Measurements from ENCODE around the gene BTBD16.

Gene BTBD16

DNA sequence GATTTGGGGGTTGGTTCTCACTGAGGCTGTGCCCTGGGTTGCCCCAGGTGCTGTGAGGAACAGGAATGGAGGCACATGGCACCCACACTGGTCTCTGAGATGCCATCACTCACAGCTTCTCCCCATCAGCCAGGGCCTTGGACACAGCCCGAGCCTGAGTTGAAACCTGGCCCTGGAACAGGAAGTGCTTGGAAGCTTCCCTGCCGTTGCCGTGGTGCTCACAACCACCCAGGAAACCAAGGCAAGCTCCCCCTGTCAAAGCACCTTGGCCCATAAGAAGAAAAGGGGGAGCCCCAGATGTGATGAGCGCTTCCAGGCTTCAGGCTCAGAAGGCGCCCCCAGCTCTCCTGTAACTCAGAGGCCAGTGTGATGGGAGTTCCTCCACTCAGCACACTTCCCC lies at the start of gene BTBD16:
TSS of gene BTBD16 (plus strand) at position 221 of the 400 bp plus-strand sequence. CDS start 3,786 bp downstream, outside the sequence.
- DNase-seq: no peak
- in situ Hi-C loops (cut with HindIII; ENCODE audit: low pct_ligation_motif_present, low pct_unique_long_range_greater_than_20kb, low sequenced_read_pairs): no loop called here

DNA sequence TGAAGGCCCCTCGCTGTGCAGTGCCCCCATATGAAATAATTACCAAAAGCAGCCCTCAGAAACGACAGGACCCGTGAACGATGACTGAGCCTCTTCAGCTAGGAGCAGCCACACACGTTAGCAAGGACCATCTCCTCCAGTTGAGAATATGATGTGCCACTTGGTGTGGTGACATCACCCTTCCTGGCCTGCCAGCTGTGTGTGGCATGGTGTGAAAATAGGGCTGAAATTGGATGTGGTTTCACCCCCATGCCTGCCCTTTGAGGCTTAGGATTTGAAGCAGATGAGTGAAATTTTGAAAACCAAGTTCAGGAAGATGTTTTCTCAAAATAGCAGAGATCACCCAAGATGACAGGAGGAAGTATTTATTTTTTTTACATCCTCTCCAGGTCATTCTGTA lies 49.1 kb upstream of the BTBD16 start:
- no peak for DNase-seq
- in situ Hi-C loops (cut with HindIII; ENCODE audit: low pct_ligation_motif_present, low pct_unique_long_range_greater_than_20kb, low sequenced_read_pairs): no loop called here

DNA sequence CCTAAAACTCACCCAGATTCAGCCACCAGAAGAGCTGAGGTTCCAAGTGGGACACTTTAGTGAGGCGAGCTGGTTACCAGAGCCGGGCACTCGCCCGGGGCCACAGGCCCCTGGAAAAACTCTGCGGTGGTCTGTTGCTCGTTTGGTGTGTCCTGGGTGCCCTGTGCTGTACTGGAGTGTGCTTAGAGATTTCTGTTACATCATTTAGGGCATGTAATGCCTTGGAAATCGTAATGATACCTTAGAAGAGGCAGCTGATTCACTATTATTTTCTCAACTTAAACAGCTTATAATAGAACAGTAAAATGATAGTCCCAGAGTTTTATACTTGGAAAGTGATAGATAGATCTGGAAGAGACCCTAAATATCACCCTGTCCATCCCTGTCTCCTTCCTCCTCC lies 48.5 kb upstream of the BTBD16 start:
- in situ Hi-C loops (cut with HindIII; ENCODE audit: low pct_ligation_motif_present, low pct_unique_long_range_greater_than_20kb, low sequenced_read_pairs): no loop called here
- DNase-seq: no peak

DNA sequence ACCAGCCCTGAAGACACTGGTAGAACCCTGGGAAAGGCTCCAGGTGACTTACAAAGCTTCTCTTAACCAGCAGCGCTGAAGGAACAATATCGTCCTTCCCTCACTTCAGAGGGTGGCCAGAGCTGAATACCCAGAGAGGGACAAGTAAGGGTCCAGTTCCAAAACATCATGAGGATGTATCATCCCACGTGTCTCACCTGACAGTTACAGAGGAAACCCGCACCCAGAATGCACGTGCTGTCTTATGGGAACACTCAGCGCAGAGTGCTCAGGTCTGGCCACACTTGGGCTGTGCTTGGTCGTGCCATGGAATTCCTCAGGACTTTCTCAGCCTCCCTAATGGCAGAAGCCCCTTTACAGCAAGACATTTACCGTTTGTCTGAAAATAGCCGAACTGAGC lies 46.9 kb upstream of the BTBD16 start:
- in situ Hi-C loops (cut with HindIII; ENCODE audit: low pct_ligation_motif_present, low pct_unique_long_range_greater_than_20kb, low sequenced_read_pairs): no loop called here
- DNase-seq: no peak

DNA sequence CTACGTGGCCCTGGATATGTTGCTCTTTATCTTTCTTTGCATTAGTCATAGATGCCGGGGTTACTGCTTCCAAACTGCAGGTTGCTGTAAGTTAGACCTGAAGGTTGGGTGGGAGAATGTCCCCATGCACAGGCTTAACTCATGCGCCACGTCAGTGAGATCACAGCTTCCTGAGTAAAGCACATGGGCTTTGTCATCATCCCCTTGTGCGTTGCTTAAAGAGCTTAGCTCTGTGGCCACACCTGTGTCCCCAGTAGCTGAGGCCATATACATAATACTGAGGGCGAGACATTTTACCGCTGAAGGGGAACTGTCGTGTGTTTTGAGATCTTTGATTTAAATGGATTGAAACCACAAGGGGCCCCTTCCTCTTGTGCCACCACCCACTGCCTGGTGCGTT lies 45.8 kb upstream of the BTBD16 start:
- in situ Hi-C loops (cut with HindIII; ENCODE audit: low pct_ligation_motif_present, low pct_unique_long_range_greater_than_20kb, low sequenced_read_pairs): no loop called here
- no peak for DNase-seq

DNA sequence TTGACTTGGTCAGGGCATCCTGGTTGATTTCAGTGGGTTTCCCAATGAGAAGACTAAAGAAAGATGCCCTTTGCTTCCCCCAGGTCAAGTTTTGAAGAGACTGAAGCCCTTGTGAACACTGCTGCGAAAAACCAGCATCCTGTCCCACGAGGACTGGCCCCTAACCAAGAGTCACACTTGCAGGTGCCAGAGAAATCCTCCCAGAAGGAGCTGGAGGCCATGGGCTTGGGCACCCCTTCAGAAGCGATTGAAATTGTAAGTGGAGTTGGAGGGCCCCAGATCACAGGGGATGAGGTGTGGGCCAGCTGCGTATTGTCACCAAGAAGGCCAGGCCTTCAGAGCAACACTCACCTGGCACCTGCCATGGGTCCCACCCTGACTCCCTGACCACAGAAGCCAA lies 43.3 kb upstream of the BTBD16 start:
- in situ Hi-C loops (cut with HindIII; ENCODE audit: low pct_ligation_motif_present, low pct_unique_long_range_greater_than_20kb, low sequenced_read_pairs): no loop called here
- DNase-seq: no peak

DNA sequence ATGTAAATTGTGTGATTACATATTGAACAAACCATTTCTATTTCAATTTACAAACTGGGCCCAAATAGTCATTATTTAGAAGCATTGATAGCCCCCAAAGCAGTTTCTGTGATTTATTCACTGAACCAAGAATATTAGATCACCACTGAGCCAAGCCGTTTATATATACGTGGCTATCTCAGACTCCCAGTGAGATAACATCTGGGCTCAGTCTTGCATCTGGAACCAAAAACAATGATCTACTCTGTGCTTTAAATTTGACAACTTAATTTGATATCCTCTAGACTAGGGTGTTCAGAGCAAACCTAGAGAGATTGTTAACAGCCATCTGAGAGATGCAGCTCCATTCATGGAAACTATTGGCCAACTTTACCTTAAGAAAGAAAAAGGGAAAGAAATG lies 41.4 kb upstream of the BTBD16 start:
- no peak for DNase-seq
- in situ Hi-C loops (cut with HindIII; ENCODE audit: low pct_ligation_motif_present, low pct_unique_long_range_greater_than_20kb, low sequenced_read_pairs): no loop called here

DNA sequence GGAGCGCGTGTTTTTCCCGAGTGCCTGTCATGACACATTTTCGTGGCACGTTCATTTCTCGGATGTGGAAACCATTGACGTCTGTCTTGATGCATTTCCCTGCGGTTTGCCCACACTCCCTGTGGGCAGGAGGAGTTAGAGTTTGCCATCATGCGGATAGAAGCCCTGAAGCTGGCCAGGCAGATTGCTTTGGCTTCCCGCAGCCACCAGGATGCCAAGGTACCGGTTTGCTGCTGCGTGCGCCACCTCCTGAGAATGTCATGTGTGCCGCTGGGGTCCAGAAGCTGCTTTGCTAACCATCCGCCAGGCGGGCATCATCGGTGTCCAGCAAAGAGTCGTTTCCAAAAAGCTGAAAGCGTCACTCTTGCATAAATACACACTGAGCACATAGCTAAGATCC lies 40.9 kb upstream of the BTBD16 start:
- in situ Hi-C loops (cut with HindIII; ENCODE audit: low pct_ligation_motif_present, low pct_unique_long_range_greater_than_20kb, low sequenced_read_pairs): no loop called here
- DNase-seq: no peak

DNA sequence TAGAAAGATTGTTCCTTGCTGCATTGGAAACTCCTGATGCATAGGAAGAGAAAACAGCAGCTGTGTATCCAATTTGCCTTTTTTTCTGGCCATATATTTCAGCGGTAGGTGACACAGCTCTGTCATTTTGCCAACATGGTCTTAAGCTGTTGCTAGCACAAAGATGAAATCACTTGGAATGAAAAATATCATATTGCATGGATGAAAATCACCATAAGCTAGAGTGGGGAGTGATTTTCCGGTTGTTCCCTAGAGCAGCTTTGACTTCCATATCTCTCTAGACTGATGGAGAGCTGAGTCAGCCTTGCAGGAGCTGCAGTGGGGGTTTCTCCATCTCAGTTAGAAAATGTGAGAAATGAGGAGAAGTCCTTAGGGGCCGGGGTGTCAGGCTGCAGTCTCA lies 38.3 kb upstream of the BTBD16 start:
- in situ Hi-C loops (cut with HindIII; ENCODE audit: low pct_ligation_motif_present, low pct_unique_long_range_greater_than_20kb, low sequenced_read_pairs): no loop called here
- DNase-seq: no peak

DNA sequence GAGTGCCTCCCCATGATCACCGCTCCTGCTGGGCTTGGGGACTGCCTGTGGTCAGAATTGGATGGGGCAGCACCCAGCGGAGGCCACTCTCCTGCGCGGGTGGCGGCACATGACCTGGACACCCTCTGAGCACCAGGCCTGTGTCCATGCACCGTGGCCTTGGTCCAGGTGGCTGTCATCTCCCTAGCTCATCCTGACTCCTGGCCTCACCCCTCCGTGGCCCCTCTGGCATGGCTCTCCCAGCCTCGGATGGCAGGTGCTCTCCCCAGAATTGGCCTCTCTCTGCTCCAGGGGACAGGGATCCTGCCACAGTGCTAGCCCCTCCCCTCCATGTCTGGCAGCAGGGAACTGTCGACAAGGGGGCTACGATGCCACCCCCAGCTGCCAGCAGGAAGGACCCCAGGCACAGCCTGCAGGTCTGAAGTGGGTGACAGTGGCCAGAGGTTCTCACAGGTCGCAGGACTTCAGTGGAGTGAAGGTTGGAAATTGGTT lies 37.2 kb upstream of the BTBD16 start:
- in situ Hi-C loops (cut with HindIII; ENCODE audit: low pct_ligation_motif_present, low pct_unique_long_range_greater_than_20kb, low sequenced_read_pairs): no loop called here
- DNase-seq: no peak

DNA sequence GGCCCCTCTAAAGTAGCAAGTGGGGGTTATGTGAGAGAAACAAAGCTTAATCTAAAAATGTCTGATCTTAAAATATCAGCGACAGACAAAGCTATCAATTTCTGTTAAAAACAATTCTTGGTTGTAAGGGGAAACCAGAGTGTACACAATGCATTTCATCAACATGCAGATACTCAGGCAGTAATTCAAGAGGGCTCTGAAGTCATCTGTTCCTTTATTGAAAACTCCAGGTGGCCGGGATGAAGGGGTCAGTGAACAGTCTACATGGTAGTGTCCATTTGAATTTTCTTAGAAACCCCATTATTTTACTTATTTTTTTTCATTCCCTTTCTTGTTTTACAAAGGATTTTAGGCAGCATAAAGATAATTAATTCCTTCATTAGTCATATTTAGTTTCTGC lies 36.7 kb upstream of the BTBD16 start:
- no peak for DNase-seq
- in situ Hi-C loops (cut with HindIII; ENCODE audit: low pct_ligation_motif_present, low pct_unique_long_range_greater_than_20kb, low sequenced_read_pairs): no loop called here

DNA sequence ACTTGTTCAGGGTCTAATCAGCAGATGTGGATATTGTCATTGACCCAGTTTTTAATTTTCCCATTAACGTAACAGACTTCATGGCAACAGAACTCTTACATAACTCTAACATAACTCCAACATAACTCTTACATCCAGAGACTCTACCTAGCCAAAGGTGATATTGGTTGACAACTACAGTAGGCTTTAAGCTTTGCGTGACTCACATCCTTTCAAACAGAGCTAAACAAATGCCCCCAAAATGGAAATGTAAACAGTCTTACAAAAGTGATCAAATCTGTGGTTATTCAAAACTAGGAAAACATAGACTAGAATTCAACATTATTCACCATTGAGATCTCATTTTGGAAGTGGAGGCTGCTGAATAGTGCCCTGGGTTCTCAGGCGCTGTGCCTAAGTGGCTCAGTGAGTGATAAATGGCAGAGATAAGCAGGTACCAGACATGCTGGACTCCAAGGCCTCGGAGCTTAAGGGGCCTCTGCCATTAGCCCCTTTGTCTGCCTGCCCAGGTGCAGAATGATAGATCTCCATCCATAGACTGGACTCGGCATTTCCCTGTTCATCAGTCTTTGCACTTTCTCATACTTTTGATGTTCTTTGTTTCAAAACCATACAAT lies 34.3 kb upstream of the BTBD16 start:
- in situ Hi-C loops (cut with HindIII; ENCODE audit: low pct_ligation_motif_present, low pct_unique_long_range_greater_than_20kb, low sequenced_read_pairs): no loop called here

DNA sequence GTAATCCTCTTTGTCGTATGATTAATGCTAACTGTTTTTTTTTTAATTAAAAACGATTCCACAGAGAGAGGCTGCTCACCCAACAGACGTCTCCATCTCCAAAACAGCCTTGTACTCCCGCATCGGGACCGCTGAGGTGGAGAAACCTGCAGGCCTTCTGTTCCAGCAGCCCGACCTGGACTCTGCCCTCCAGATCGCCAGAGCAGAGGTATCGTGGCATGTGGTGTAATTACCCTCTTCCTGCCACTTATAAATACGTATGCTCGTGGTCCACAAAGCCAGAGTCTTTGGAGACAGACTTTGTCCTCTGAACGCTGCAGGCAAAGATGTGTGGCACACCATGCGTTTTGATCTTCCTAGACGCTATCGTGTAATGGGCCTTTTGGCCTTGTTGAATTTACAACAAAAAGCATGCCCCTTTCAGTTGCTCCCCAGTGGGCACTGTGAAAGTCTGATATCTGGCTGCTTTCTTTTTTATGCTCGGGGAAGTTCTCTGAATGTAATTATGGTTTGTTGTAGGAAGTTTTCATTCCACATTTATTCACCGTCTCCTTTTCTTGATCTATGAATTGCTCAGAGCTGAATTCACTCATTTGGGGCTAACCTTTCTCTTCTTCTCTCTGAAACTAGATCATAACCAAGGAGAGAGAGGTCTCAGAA lies 33.6 kb upstream of the BTBD16 start:
- in situ Hi-C loops (cut with HindIII; ENCODE audit: low pct_ligation_motif_present, low pct_unique_long_range_greater_than_20kb, low sequenced_read_pairs): no loop called here
- no peak for DNase-seq

More for the DNA sequence above, 34.3 kb upstream of the BTBD16 start:
- no peak for DNase-seq

DNA sequence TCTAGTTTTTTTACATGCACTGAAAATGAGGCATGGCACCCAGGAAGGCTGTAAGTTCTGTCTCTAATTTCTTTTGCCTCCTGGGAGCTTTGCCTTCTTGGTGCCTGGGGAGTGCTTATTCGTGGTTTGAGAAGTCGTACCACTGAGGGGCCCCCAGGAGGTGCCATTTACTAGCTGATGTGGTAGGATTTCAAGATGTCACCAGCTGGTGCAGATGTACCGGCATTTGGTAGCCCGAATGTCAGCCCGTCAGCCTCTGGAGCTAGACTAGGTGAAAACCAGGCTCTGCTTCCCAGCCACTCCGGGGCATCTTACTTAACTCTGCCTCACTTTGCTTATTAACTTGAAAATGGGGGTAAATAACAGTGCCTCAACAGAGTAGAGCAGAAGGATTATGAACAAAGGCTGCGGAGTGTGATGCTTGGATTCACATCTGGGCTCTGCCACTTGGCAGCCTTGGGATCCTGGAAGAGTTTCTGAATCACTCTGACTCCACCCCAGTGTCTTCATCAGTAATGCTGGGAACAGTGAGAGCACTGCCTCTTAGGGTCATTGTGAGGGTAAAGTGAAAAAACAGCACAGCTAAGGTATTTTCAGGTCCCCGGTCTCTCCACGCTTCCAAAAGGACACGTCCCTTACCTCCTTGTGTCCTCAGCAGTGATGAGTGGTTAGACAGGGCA lies 31.4 kb upstream of the BTBD16 start:
- in situ Hi-C loops (cut with HindIII; ENCODE audit: low pct_ligation_motif_present, low pct_unique_long_range_greater_than_20kb, low sequenced_read_pairs): no loop called here
- no peak for DNase-seq

DNA sequence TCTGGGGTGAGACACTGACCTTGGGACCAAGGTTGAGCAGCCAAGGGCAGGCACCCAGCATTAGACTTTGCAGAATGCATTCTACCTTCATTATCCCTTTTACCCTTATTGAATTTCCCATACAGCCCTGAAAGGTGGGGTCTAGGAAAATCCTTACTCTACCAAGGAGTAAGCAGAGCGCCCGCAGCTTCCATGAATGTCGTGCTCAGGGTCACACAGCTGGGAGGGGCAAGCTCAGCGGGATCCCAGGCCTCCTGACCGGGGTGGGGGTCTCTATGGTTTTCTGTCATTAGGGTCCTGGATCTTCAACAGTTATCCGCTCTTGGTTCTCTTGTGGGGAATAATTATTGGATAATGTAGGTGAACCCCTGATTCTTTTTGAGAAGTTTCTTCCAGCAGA lies 30.7 kb upstream of the BTBD16 start:
- DNase-seq: no peak
- in situ Hi-C loops (cut with HindIII; ENCODE audit: low pct_ligation_motif_present, low pct_unique_long_range_greater_than_20kb, low sequenced_read_pairs): no loop called here

DNA sequence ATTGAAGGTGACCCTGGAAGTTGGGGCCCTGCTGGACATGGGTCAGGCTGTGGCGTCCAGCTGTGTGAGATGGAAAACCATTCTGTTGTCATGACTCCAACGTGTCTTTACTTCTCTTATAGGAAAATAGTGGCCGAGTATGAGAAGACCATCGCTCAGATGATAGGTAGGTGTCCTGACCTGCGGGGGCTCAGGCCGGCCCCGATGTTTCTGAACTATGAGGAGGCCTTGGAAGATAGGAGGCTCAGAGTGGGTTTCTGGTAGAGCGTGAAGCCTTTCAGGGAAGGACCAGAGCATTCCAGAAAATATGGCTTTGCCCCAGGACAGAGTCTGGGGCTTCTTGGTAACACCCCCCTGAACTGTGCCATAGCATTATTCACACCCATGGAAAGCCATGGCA lies 29.3 kb upstream of the BTBD16 start:
- in situ Hi-C loops (cut with HindIII; ENCODE audit: low pct_ligation_motif_present, low pct_unique_long_range_greater_than_20kb, low sequenced_read_pairs): no loop called here
- DNase-seq: no peak

DNA sequence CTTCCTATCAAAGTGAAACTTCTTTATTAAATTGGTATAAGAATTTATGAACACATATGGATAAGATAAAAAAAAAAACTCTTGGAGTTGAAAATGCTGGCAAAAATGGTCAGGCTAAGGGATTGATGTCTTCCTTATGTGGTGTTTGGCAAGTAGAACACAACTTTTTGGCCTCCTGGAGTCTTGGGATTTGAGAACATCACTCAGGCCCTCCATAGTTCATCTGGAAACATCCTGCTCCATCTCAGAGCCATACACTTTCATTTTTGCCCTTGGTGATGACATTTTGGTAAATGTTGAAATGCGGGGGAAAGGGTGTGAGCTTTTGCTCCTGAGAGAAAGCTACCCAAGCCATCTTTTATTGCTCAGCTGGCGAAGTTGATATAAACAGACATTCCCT lies 27.5 kb upstream of the BTBD16 start:
- DNase-seq: no peak
- in situ Hi-C loops (cut with HindIII; ENCODE audit: low pct_ligation_motif_present, low pct_unique_long_range_greater_than_20kb, low sequenced_read_pairs): no loop called here

DNA sequence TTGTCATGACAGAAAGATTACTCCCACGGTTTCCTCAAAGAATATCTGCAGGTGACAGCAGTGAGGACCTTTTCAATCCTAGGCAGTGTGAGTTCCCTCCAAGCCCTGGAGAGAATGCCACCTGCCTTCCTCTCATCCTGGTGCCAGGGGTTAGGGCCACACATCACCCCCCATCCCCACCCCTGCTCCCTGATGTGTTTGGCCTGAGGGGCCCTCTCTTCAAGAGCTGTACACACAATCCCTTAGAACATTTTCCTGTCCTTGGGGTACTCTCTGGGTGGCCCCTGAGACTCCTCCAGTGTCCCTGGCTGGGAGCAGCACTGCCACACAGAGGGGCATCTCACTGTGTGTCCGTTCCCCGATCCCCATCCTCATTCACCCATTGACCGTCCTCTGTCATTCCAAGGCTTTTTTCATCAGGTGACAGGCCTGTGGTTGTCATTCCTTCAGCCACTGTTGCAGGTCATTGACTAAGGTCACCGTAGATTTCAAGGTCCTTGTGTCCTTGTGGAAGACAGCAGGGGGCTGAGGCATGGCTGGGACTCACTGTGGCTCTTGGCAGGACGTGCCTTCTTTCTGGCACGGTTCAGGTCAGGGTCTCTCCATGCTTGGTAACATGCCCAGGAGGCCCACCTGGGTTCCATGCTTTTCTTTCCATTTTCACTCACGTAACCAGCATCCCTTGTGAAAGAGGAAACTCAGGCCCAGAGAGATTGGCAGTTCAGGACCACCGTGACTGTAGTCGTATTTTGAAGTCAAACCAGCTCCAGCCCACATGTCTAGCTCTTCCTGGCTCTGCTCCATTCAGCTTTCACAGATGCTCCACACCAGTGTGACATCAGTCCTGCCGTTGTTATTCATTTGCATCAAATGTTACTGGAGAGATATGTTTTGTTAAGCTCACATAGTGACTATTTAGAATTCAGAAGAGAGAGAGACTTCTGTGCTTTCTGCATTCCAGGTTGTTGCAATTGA lies 26.8 kb upstream of the BTBD16 start:
- in situ Hi-C loops (cut with HindIII; ENCODE audit: low pct_ligation_motif_present, low pct_unique_long_range_greater_than_20kb, low sequenced_read_pairs): no loop called here
- DNase-seq: no peak

DNA sequence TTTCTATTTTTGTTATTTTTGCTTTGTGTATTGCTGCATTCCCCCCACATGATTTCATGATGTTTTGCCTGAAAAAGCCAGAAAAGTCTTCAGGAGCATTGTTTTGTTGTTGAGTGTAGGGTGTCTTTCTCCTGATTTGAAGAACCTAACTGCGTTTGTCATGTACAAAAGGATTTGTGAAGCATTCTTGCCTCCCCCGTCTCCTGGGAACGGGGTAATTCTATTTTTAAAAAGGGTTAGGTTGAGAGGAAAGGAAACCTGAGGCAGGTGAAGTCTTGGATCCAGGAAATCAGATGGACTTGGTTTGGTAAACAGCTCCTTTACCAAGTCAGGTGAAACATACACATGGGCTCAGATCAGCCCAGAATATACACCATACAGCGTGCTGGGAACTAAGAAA lies 26.0 kb upstream of the BTBD16 start:
- no peak for DNase-seq

More for the DNA sequence above, 26.0 kb upstream of the BTBD16 start:
- in situ Hi-C loops (cut with HindIII; ENCODE audit: low pct_ligation_motif_present, low pct_unique_long_range_greater_than_20kb, low sequenced_read_pairs): no loop called here
